Stimulated activated CD8-positive, alpha-beta memory T cell treated with anti-CD3 and anti-CD28 coated beads, Interleukin-7, amount 100 ng/mL, for 4 hours (primary cell): ENCODE results near the gene ZBTB7C.
"Not testable (repeated sequence)": the region's sequence is repeated elsewhere in the genome, so short reads cannot be mapped to it uniquely, and the experiment has no call there.

Experiments used
- DNase-seq, 2 donors: peaks; one replicate each; pipeline ENCODE4 v3.0.0-alpha.2; 2020; ENCODE audit warnings: low read depth in 2 of 2

Gene ZBTB7C

DNA sequence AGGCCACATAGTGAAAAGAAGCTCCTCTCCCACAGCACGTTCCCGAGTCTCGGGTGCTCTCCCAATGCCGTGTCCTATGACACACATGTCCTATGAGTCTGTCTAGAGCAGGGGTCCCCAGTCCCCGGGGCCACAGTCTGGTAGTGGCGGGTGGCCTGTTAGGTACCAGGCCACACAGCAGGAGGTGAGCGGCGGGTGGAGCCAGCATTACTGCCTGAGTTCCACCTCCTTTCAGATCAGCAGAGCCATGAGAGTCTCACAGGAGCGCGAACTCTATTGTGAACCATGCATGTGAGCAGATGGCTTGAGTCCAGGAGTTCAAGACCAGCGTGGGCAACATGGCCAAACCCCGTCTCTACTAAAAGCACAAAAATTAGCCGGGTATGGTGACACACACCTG lies 112.6 kb downstream of the ZBTB7C start:
- DNase-seq = no peak

DNA sequence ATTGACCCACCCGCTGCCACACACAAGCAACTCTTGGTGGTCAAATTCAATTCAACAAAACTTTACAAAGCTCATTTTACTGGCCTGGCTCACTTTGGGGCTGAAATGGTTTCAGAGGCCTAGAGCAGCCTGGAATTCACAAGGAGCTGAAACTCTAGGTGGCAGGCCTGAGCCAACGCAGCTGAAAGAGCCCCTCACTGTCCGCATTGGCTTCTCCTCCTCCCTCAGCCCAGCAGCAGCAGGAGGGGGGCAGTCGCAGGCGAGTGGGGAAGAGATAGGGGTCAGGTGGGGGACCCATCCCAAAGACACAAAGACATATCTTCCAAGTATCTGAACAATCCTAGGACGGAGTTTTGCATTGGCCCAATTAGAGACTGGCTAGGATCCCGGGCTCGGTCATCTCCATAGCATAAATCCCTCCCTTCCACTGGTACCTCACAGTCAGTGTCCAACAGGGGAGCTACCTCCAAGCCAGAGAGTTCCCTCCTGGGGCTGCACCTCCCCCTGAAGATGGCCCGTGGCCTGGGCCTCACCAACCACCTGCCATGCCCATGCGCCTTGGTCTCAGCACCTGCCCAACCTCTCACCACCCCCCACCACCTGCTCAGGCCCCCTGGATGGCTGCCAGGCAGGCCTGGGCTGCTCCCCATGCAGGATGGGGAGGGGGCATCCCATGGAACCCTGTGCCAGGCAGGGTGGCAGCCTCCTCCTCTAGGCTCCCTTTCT lies 113.4 kb downstream of the ZBTB7C start:
- no peak for DNase-seq

DNA sequence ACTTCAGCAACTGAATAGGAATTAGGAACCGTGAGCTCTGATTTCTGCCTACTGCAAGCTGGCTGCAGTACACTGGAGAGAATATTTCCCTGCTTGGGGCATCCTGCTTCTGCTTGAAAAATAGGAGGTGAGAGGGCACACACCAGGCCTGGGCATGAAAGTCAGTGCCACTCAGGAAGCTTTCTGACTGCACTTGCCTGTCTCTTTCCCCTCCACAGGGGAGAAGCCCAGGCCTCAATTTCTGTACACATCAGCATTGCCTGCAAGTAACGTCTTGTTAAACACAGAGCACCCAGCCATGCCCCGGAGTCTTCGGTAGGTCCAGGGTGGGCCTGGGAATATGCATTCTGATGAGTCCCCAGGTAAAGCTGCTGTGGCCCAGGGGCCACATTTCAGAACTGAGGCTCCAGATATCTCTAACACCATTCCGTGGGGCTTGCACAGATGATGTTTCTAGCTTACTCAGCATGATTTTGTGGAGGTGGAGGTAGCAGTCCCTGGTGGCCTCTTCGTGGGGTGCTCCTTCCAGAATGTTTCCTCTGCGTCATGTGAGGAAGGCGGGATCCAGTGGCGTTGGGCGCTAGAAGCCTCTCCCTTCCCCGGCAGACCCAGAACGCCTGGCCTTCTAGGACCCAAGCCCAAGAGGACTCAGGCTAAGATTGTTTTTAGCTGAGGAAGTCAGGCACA lies 114.1 kb downstream of the ZBTB7C start:
- DNase-seq = no peak

DNA sequence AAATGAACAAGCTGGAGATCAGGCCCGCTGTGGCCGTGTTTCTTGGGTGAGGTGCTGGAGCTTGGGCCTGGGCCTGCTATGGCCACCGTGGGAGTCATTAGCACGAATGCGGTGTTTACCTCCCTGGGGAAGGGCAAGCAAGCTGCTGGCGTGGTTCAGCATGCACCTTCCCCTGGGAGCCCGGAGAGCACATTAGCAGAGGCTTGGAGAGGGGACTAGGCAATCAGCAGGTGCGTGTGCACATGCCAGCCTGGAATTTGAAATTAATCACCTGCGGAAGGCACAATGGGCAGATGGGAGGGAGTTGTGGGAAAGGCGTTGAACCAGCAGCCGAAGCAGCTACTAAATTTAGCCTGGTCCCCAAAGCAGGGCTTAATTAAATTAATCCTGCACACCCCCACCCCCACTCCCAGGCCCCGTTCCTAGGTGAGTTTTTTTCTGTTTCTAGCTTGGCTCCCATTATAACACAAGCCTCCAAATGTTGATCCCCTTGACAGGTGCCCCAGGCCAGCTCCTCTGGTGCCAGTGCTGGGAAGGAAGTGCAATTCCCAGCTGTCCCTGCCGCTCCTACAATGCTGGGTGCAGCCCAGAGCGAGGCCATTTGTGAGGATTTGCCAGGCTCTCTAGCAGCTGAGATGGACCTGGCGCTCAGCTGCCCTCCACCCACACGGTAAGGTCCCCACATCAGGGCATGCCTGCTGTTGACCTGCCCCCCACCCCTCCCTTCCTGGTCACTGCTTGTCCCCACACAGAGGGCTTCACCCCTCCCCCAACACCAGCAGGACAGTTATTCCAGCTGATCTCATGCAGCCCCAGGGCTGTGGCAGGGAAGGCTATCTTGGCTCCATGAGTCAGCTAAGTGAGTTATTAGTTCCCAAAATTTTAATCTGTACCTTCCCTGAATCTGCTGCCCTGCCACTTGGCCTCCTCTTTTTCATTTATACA lies 115.0 kb downstream of the ZBTB7C start:
- DNase-seq = no peak

DNA sequence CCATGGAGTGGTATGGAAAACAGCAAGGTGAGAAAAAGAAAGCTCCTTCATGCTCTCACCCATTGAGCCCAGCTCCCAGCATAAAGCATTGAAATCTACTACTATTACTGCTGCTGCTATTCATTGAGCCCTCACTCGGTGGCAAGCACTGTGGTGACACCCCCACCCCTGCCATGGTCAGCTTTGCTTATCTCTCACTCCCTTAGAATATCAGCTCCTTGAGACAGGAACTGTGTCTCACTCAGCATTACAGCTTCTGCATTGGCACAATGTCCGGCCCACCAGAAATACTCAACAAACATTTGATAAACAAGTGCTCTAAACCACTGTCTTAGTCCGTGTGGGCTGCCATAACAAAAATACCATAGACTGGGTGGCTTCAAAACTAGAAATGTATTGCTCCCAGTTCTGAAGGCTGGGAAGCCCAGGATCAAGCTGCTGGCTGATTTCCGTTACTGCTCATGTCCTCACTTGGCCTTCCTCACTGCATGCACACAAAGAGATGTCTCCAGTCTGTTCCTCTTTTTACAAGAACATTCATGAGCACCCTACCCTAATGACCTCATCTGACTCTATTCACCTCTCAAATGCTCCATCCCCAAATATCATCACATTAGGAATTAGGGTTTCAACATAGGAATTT lies 116.3 kb downstream of the ZBTB7C start:
- DNase-seq = no peak

DNA sequence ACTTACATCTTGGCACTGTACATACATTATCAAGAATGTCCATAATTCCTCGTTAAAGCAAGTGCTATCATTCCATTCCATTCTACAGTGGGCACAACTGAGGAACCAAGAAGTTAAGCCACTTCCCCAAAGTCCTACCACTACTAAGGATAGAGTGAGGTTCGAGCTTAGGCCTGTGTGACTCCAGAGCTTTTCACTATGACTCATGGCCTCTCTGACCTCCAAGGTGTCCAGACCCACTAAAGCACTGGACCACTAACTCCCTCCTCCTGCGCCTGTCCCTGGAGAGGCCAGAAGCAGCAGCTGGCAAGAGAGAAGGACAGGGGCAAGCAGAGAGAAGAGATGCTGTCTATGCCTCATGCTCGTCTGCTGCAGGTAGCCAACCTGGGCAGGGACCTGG lies 117.0 kb downstream of the ZBTB7C start:
- no peak for DNase-seq

DNA sequence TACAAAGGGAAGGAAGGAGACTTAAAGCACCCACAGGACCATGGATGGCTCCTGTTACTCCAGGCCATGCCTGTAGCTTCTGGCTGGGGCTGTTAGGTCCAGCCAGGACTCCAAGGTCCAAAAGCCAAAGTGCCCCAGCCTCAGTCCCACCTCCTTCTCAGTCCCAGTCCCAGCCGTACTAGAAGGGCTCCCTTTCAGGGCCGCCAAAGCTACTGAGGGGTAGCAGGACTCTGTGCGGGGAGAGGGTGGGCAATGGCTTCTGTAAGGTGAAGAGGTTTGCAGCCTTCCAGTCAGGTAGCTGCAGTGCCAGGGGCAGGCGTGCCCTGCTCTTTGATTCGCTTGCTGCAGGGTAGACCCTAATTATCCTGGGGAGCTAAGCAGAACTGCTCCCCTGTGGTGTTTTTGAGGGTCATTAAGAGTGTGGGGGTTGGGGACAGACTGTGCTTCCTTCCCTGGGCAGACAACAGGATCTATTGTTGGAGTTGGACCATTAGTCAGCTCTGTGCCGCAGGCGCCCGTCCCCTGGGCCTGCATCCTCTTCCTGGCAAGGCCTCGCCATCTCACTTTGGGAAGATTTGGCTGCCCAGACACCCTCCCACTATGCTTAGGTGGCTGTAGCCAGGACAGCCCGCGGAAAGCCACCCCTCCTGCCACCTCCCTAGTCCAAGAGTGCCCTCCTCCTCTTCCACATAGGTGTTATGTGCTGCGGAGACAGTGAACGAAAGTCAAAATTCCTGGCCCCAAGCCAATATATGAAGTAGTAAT lies 118.8 kb downstream of the ZBTB7C start:
- no peak for DNase-seq

DNA sequence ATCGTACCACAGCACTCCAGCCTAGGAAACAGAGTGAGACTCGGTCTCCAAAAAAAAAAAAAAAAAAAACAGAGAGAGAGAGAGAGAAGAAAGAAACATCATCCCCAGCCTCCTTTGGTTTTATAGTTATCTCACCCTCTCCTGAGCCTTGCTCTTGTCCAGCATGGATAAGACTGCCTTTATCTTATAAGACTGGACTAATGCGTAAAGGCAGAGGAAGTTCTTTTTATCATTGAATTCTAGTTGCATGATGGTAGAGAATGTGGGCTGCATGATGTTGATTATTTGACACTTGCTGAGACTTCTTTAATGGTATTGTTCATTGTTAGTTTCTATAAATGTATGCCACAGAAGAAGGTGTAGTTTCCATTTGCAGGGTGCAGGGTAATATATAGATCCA lies 124.4 kb downstream of the ZBTB7C start:
- DNase-seq = no peak

DNA sequence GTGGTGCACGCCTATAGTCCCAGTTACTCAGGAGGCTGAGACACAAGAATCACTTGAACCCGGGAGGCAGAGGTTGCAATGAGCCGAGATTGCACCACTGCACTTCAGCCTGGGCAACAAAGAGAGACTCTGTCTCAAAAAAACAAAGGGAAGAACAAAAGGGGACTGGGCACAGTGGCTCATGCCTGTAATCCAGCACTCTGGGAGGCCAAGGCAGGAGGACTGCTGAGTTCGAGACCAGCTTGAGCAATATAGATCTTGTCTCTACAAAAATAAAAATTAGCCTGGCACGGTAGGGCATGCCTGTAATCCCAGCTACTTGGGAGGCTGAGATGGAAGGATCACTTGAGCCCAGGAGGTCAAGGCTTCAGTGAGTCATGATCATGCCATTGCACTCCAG lies 125.2 kb downstream of the ZBTB7C start:
- not testable (repeated sequence) for DNase-seq

DNA sequence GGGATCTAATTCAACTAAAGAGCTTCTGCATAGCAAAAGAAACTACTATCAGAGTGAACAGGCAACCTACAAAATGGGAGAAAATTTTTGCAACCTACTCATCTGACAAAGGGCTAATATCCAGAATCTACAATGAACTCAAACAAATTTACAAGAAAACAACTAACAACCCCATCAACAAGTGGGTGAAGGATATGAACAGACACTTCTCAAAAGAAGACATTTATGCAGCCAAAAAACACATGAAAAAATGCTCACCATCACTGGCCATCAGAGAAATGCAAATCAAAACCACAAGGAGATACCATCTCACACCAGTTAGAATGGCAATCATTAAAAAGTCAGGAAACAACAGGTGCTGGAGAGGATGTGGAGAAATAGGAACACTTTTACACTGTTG lies 127.7 kb downstream of the ZBTB7C start:
- DNase-seq = not testable (repeated sequence)

DNA sequence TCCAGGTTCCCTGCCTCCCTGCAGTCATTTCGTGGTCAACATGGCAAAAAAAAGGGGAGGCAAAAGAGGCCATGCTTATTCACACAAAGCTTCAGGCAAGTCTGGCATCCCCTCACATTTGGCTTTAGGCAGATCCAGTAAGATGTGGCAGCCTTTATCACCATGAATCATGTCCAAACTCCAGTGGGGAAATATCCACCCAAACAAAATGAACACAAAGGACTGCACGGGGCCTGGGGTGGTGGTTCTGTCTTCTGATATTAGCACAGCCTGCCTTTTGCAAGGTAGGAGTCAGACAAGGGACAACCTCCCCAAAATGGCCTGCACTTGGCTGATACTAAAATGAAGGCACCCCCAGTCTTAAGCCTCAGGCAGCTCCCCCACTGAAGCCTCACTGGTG lies 129.9 kb downstream of the ZBTB7C start:
- no peak for DNase-seq

DNA sequence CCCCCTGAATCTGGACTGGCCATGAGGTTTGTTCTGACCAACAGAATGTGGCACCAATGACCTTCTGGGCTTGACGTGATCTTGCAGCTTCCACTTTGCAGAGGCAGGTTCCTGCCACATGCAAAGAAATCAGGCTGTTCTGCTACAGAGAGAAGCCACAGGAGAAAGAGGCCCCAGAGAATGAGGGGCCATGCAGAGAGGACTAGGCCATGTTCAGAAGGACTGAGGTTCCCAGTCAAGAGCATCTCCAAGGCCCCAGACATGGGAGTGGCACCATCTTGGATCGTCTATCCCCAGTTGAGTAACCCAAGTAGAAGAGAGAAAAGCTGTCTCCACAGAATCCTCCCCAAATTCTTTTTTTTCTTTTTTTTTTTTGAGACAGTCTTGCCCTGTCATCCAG lies 131.1 kb downstream of the ZBTB7C start:
- DNase-seq = no peak

DNA sequence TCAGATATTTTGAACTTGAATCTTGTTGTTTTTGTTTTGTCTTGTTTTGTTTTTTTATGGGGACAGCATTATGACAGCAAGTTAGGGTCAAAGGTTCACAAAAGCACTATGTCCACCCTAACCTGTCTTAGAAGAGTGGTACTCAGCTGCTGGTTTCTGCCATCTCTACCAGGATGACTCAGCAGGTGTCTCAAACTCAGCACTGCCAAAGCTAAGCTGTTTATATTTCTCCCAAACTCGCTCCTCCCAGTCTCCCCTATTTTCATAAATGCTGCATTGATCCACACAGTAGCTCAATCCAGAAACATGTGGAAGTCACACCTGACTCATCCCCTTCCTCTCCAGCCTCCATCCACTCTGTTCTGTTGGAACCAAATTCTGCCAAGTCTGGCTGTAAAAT lies 134.9 kb downstream of the ZBTB7C start:
- no peak for DNase-seq

DNA sequence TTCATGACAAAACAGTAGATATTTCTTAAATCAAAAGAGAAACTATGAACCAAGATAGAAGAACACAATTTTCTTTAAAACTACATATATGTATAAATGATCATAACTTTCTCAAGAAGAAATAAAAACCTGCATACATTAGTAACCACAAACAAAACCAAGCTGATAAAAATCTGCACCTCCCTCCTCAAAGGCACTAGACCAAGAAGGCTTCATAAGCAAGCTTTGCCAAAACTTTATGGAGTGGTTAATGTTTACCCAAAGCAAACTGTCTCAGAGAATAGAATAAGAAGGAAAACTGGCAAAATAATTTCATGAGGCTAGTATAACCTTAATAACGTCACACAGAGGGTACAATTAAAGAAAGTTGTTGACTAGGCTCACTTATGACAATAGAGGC lies 138.3 kb downstream of the ZBTB7C start:
- no peak for DNase-seq

DNA sequence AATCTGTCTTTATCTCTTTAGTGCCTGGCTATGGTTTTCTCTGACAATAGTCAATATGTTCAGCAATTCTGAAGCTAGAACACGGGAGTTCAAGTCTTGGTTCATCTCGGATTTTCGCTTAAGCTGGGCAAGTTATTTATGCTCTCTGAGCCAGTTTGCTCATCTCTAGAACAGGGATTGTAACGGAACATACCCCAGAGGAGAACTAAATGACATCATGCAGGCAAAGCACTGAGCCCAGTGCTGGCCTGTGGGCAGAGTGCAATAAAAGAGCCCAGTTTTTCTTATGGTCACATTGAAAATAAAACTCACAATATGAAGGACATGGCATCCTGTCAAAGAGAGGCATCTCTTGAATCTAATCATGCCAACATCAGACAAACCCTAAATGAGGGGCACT lies 143.9 kb downstream of the ZBTB7C start:
- no peak for DNase-seq

DNA sequence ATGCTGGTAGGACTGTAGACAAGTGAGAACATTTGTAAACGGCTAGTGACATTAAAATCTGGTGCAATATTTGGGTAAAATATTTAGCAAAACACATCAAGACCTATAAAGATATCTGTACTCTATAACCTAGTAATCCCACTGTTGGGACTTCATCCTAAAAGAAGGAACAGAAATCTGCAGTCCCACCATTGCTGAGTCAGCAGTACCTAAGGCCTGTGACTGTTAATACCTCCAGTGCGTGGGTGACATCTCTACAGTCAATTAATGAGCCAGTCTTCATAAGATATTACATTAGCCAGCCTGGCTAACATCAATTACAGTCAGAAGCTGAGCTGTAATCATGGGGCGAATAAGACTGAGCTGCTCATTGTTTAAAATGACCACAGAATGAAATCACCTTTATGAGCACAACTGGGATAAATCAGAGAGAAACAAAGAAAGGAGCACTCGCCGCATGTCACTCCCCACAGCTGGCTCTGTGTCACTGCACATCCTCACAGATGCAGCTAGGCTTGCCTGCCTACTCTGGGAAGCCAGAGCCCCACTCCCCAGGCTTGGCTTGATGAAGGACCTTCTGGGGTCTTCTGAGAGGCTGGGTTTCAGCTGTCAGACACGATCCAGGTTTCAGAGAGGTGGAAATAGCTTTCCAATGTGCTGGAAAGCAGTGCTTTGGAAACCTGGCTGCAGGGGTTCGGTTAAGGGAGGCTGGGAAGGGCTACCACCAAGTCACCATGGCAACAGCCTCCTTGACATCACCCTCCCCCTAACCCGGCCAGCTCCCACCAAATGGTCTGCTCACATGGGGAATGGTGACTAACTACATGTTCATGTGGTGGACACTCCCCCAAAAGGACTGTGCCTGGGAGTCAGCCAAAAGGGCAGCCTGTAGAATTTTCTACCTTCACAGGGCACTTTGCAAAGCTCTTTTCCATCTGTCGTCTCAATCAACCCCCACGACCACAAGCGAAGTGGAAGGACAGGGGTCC lies 145.0 kb downstream of the ZBTB7C start:
- DNase-seq = no peak

DNA sequence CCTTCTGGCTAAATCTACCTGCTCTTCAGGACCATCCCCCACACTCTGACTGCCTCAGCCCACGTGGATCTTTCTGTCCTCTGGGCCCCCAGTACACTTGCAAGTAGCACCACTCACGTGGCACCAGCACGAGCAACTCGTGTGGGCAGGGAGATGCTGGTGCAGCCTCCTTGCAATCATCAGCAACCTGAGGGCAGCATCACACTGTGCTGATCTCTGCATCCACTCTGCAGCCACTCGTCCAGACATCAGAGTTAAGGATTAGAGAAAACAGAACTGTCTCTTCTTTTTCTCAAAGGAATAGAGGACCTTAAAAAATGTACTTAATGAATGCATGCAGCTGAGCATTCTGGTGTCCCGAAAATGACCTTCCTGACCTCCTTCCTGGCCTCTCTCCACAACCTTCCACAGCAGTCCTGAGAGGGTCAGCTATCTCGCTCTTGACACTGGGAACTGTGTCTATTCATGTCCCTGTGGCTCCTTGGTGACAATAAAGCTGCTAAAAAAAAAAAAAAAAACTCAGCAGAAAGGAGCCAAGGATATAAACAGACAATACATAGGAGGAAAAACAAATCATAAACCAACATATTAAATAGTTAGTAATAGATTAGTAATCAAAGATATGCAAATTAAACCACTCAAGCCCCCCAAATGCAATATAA lies 145.9 kb downstream of the ZBTB7C start:
- no peak for DNase-seq

DNA sequence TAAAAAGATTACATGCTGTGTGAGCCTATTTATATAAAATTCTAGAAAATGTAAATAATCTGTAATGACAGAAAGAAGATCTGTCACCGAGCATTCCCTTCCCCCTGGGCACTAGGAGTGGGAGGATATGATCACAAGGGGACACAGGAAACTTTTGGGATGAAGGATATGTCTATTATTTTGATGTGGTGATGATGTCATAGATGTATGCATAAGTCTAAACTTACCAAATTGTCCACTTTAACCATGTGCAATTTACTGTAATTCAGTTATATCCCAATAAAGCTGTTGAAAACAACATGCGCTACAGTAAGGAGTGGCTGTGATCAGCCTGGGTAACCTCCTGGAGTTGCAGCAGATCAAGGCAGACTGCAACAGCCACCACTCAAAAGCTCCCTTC lies 148.9 kb downstream of the ZBTB7C start:
- DNase-seq = no peak

DNA sequence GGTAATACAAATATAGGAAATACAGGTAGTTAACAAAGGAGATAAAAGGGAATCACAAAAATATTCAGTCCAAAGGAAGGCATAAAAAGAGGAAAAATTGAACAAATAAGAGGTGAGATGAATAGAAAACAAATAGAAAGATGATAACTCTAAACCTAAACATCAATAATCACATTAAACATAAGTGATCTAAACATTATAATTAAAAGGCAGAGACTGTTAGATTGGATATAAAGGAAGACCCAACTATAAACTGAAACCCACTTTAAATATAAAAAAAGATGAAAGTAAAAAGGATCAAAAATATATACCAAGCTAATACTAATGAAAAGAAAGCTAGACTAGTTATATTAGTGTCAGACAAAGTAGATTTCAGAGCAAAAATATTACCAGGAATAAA lies 152.3 kb downstream of the ZBTB7C start:
- no peak for DNase-seq
